ENCODE measurements around the gene TIMM50.

- TF ChIP-seq CTCF (IDR thresholded peaks at IDR 0.05; ENCODE audit: insufficient read depth, low read depth, low read length), result no peak
- TF ChIP-seq EZH2 (IDR thresholded peaks at IDR 0.05; ENCODE audit: insufficient read depth, low read length), result no peak
These were observed 28.0 kb downstream of the TIMM50 start for GRCh38 chr19:39508629-39509028.

Data from astrocyte (in vitro differentiated cells and primary cell).